GM21737 (cell line): ENCODE data around the gene KIF5C.

Experiments used
- ATAC-seq: cut with Tn5 transposase; IDR thresholded peaks from one replicate; pipeline ENCODE4 v1.9.1; 2021; ENCODE audit warnings: mild to moderate bottlenecking, moderate library complexity; ENCODE audit not compliant: unreplicated experiment

KIF5C gene

GRCh38 chr2:148887350-148888002 lies 12.4 kb downstream of the KIF5C start:
- ATAC-seq, result no peak

GRCh38 chr2:148888003-148888501 lies 13.0 kb downstream of the KIF5C start:
- no peak for ATAC-seq

- no peak for ATAC-seq
Observed at GRCh38 chr2:148888986-148889385, 14.0 kb downstream of the KIF5C start.

- ATAC-seq, result no peak
Observed at GRCh38 chr2:148893906-148894305, 18.9 kb downstream of the KIF5C start.

GRCh38 chr2:148896136-148896535 lies 21.1 kb downstream of the KIF5C start:
- ATAC-seq, result no peak

GRCh38 chr2:148899638-148900318 lies 24.8 kb downstream of the KIF5C start:
- no peak for ATAC-seq

GRCh38 chr2:148900350-148900837 lies 25.4 kb downstream of the KIF5C start:
- ATAC-seq, result no peak

GRCh38 chr2:148901142-148901541 lies 26.1 kb downstream of the KIF5C start:
- ATAC-seq, result no peak

- no peak for ATAC-seq
Observed at GRCh38 chr2:148902798-148903197, 27.8 kb downstream of the KIF5C start.

GRCh38 chr2:148903294-148903693 lies 28.3 kb downstream of the KIF5C start:
- ATAC-seq, result no peak

- ATAC-seq, result no peak
Observed at GRCh38 chr2:148903979-148904378, 29.0 kb downstream of the KIF5C start.

- no peak for ATAC-seq
Observed at GRCh38 chr2:148906124-148906523, 31.1 kb downstream of the KIF5C start.

- ATAC-seq, result no peak
Observed at GRCh38 chr2:148907085-148907785, 32.2 kb downstream of the KIF5C start.

- ATAC-seq, result no peak
Observed at GRCh38 chr2:148909114-148909513, 34.1 kb downstream of the KIF5C start.

- no peak for ATAC-seq
Observed at GRCh38 chr2:148913061-148913460, 38.0 kb downstream of the KIF5C start.

GRCh38 chr2:148913492-148913891 lies 38.5 kb downstream of the KIF5C start:
- no peak for ATAC-seq

- ATAC-seq, result no peak
Observed at GRCh38 chr2:148914463-148914862, 39.4 kb downstream of the KIF5C start.

- ATAC-seq, result no peak
Observed at GRCh38 chr2:148917431-148917830, 42.4 kb downstream of the KIF5C start.

GRCh38 chr2:148918554-148918953 lies 43.5 kb downstream of the KIF5C start:
- no peak for ATAC-seq

- no peak for ATAC-seq
Observed at GRCh38 chr2:148920559-148920958, 45.5 kb downstream of the KIF5C start.

- no peak for ATAC-seq
Observed at GRCh38 chr2:148922062-148922461, 47.0 kb downstream of the KIF5C start.
